Stimulated activated naive CD8-positive, alpha-beta T cell treated with anti-CD3 and anti-CD28 coated beads, Interleukin-15, amount 100 ng/mL, for 72 hours (primary cell): Measurements from ENCODE around the gene CHD9.
"Not testable (repeated sequence)": the region's sequence is repeated elsewhere in the genome, so short reads cannot be mapped to it uniquely, and the experiment has no call there.

ENCODE experiments used
- ATAC-seq: fragments of 150-1000 bp; cut with Tn5 transposase; 2 replicates; pipeline ENCODE4 v1.10.0; 2021; ENCODE audit warnings: mild to moderate bottlenecking, moderate library complexity
- DNase-seq, 2 donors: peaks; one replicate each; pipeline ENCODE4 v3.0.0; 2021 to 2022
- H3K27ac Mint-ChIP-seq, 2 donors: one replicate each; pipeline ENCODE4 v1.8.0; 2022; ENCODE audit warnings: mild to moderate bottlenecking in 2 of 2, mixed read lengths in 2 of 2, moderate library complexity in 2 of 2
- H3K27me3 Mint-ChIP-seq: one replicate; pipeline ENCODE4 v1.8.0; 2022; ENCODE audit warnings: mixed read lengths
- H3K4me1 Mint-ChIP-seq: one replicate; pipeline ENCODE4 v1.8.0; 2022; ENCODE audit warnings: mild to moderate bottlenecking, mixed read lengths
- H3K4me3 Mint-ChIP-seq, 2 donors: one replicate each; pipeline ENCODE4 v1.8.0; 2022; ENCODE audit warnings: mild to moderate bottlenecking in 2 of 2, mixed read lengths in 2 of 2, moderate library complexity in 1 of 2
- H3K9me3 Mint-ChIP-seq, 2 donors: one replicate each; pipeline ENCODE4 v1.8.0; 2022; ENCODE audit warnings: mixed read lengths in 2 of 2

Gene CHD9

GRCh38 chr16:53153130-53153529 lies 98.3 kb downstream of the CHD9 start:
- Mint-ChIP-seq H3K9me3 (peaks cover 0 to 8% of the 10 kb centered on the region in 2 donors), H3K27me3 (no peaks in the 10 kb centered on the region), H3K4me1 (no peaks in the 10 kb centered on the region), H3K27ac (no peak overlapping the region), H3K4me3 (no peak overlapping the region)
- DNase-seq: no peak
- no peak for ATAC-seq

GRCh38 chr16:53154513-53154912 lies 99.7 kb downstream of the CHD9 start:
- H3K4me3 Mint-ChIP-seq: no peak overlapping the region
- DNase-seq (no peak), ATAC-seq (no peak)
- no peak overlapping the region for H3K27ac Mint-ChIP-seq
- H3K9me3 Mint-ChIP-seq: no peaks in the 10 kb centered on the region
- H3K4me1 Mint-ChIP-seq: no peaks in the 10 kb centered on the region
- no peaks in the 10 kb centered on the region for H3K27me3 Mint-ChIP-seq

- Mint-ChIP-seq H3K9me3 (no peaks in the 10 kb centered on the region), H3K27ac (no peak overlapping the region), H3K27me3 (no peaks in the 10 kb centered on the region), H3K4me1 (no peaks in the 10 kb centered on the region), H3K4me3 (no peak overlapping the region)
- no peak for DNase-seq
- no peak for ATAC-seq
Measured at GRCh38 chr16:53156516-53156915, 101.7 kb downstream of the CHD9 start.

- ATAC-seq (peak; percentile 71), DNase-seq (no peak)
- Mint-ChIP-seq H3K9me3 (no peaks in the 10 kb centered on the region), H3K27ac (no peak overlapping the region), H3K27me3 (no peaks in the 10 kb centered on the region), H3K4me1 (no peaks in the 10 kb centered on the region), H3K4me3 (no peak overlapping the region)
Measured at GRCh38 chr16:53159781-53160436, 105.1 kb downstream of the CHD9 start.

GRCh38 chr16:53166099-53166498 lies 111.3 kb downstream of the CHD9 start:
- no peak for DNase-seq
- Mint-ChIP-seq H3K4me3 (no peak overlapping the region), H3K4me1 (no peaks in the 10 kb centered on the region), H3K27me3 (no peaks in the 10 kb centered on the region), H3K27ac (no peak overlapping the region), H3K9me3 (no peaks in the 10 kb centered on the region)
- ATAC-seq: no peak

GRCh38 chr16:53168744-53169143 lies 114.0 kb downstream of the CHD9 start:
- no peak for DNase-seq
- H3K27ac Mint-ChIP-seq: no peak overlapping the region
- H3K4me3 Mint-ChIP-seq: no peak overlapping the region
- no peaks in the 10 kb centered on the region for H3K27me3 Mint-ChIP-seq
- ATAC-seq: no peak
- no peaks in the 10 kb centered on the region for H3K4me1 Mint-ChIP-seq
- no peaks in the 10 kb centered on the region for H3K9me3 Mint-ChIP-seq

GRCh38 chr16:53172517-53172916 lies 117.7 kb downstream of the CHD9 start:
- H3K27ac Mint-ChIP-seq: no peak overlapping the region
- no peak for ATAC-seq
- no peaks in the 10 kb centered on the region for H3K4me1 Mint-ChIP-seq
- no peaks in the 10 kb centered on the region for H3K9me3 Mint-ChIP-seq
- no peak overlapping the region for H3K4me3 Mint-ChIP-seq
- no peak for DNase-seq
- H3K27me3 Mint-ChIP-seq: no peaks in the 10 kb centered on the region

- H3K27me3 Mint-ChIP-seq: no peaks in the 10 kb centered on the region
- H3K4me1 Mint-ChIP-seq: no peaks in the 10 kb centered on the region
- no peak for ATAC-seq
- H3K9me3 Mint-ChIP-seq: no peaks in the 10 kb centered on the region
- no peak overlapping the region for H3K27ac Mint-ChIP-seq
- DNase-seq: no peak
- H3K4me3 Mint-ChIP-seq: no peak overlapping the region
Measured at GRCh38 chr16:53175118-53175517, 120.3 kb downstream of the CHD9 start.

- no peaks in the 10 kb centered on the region for H3K9me3 Mint-ChIP-seq
- no peak overlapping the region for H3K27ac Mint-ChIP-seq
- no peaks in the 10 kb centered on the region for H3K27me3 Mint-ChIP-seq
- H3K4me3 Mint-ChIP-seq: no peak overlapping the region
- H3K4me1 Mint-ChIP-seq: no peaks in the 10 kb centered on the region
- ATAC-seq: no peak
- no peak for DNase-seq
Measured at GRCh38 chr16:53176434-53176833, 121.6 kb downstream of the CHD9 start.

GRCh38 chr16:53183442-53183841 lies 128.7 kb downstream of the CHD9 start:
- Mint-ChIP-seq H3K4me1 (no peaks in the 10 kb centered on the region), H3K4me3 (no peak overlapping the region), H3K27ac (no peak overlapping the region), H3K9me3 (peaks cover 28 to 30% of the 10 kb centered on the region in 2 donors), H3K27me3 (no peaks in the 10 kb centered on the region)
- ATAC-seq (no peak), DNase-seq (no peak)

GRCh38 chr16:53185741-53186140 lies 130.9 kb downstream of the CHD9 start:
- not testable (repeated sequence) for H3K27ac Mint-ChIP-seq, H3K27me3 Mint-ChIP-seq, ATAC-seq, H3K4me3 Mint-ChIP-seq, DNase-seq, H3K4me1 Mint-ChIP-seq
- peaks cover 28 to 30% of the 10 kb centered on the region in 2 donors for H3K9me3 Mint-ChIP-seq

GRCh38 chr16:53187775-53188174 lies 133.0 kb downstream of the CHD9 start:
- Mint-ChIP-seq H3K4me1 (no peaks in the 10 kb centered on the region), H3K4me3 (no peak overlapping the region), H3K27ac (no peak overlapping the region), H3K9me3 (peaks cover 28 to 30% of the 10 kb centered on the region in 2 donors), H3K27me3 (no peaks in the 10 kb centered on the region)
- ATAC-seq (no peak), DNase-seq (no peak)

GRCh38 chr16:53191413-53191812 lies 136.6 kb downstream of the CHD9 start:
- Mint-ChIP-seq H3K9me3 (peaks cover 9 to 13% of the 10 kb centered on the region in 2 donors), H3K4me1 (no peaks in the 10 kb centered on the region), H3K27ac (no peak overlapping the region), H3K27me3 (no peaks in the 10 kb centered on the region), H3K4me3 (no peak overlapping the region)
- no peak for ATAC-seq
- DNase-seq: no peak

GRCh38 chr16:53198933-53199332 lies 144.1 kb downstream of the CHD9 start:
- no peaks in the 10 kb centered on the region for H3K27me3 Mint-ChIP-seq
- DNase-seq (no peak), ATAC-seq (peak; percentile 37)
- H3K9me3 Mint-ChIP-seq: peaks cover 0 to 5% of the 10 kb centered on the region in 2 donors
- H3K4me1 Mint-ChIP-seq: no peaks in the 10 kb centered on the region
- H3K27ac Mint-ChIP-seq: no peak overlapping the region
- H3K4me3 Mint-ChIP-seq: no peak overlapping the region

- DNase-seq: no peak
- no peak for ATAC-seq
- H3K4me3 Mint-ChIP-seq: no peak overlapping the region
- H3K4me1 Mint-ChIP-seq: no peaks in the 10 kb centered on the region
- H3K27ac Mint-ChIP-seq: no peak overlapping the region
- no peaks in the 10 kb centered on the region for H3K27me3 Mint-ChIP-seq
- H3K9me3 Mint-ChIP-seq: peaks cover 0 to 5% of the 10 kb centered on the region in 2 donors
Measured at GRCh38 chr16:53201900-53202299, 147.1 kb downstream of the CHD9 start.

- H3K4me3 Mint-ChIP-seq: no peak overlapping the region
- no peaks in the 10 kb centered on the region for H3K27me3 Mint-ChIP-seq
- no peak overlapping the region for H3K27ac Mint-ChIP-seq
- peaks cover 0 to 5% of the 10 kb centered on the region in 2 donors for H3K9me3 Mint-ChIP-seq
- ATAC-seq (no peak), DNase-seq (no peak)
- no peaks in the 10 kb centered on the region for H3K4me1 Mint-ChIP-seq
Measured at GRCh38 chr16:53202398-53202797, 147.6 kb downstream of the CHD9 start.
